OCI-LY1 (cell line): ENCODE data around the gene SPTLC3.

Experiments used
- H2AFZ ChIP-seq: fragments of 200-600 bp; sonication (generic), shearing (Covaris generic); 2 replicates; pipeline ENCODE4 v1.6.0; 2014; ENCODE audit warnings: antibody characterized with exemption, mild to moderate bottlenecking, low read length
- H3F3A ChIP-seq: fragments of 200-600 bp; sonication (generic), shearing (Covaris generic); 2 replicates; pipeline ENCODE4 v1.6.0; 2014; ENCODE audit warnings: mild to moderate bottlenecking, antibody characterized with exemption, low read length, moderate library complexity; ENCODE audit not compliant: insufficient read depth
- H3K27ac ChIP-seq: fragments of 200-600 bp; sonication (generic); 2 replicates; pipeline ENCODE4 v1.5.1; 2014; ENCODE audit warnings: low read length, mixed run types, mild to moderate bottlenecking, low read depth; ENCODE audit not compliant: poor library complexity, severe bottlenecking
- H3K27me3 ChIP-seq: fragments of 200-600 bp; sonication (generic); 2 replicates; pipeline ENCODE4 v1.6.0; 2014; ENCODE audit warnings: antibody characterized with exemption, mild to moderate bottlenecking, low read length, moderate library complexity; ENCODE audit not compliant: insufficient read depth
- H3K36me3 ChIP-seq: fragments of 200-600 bp; sonication (generic); 2 replicates; pipeline ENCODE4 v1.6.1; 2014; ENCODE audit warnings: mild to moderate bottlenecking, antibody characterized with exemption, low read length, moderate library complexity, mixed read lengths; ENCODE audit not compliant: insufficient read depth
- H3K4me1 ChIP-seq: fragments of 200-600 bp; sonication (generic); 2 replicates; pipeline ENCODE4 v1.5.1; 2014; ENCODE audit warnings: mild to moderate bottlenecking, low read length, moderate library complexity; ENCODE audit not compliant: insufficient read depth, severe bottlenecking
- H3K4me2 ChIP-seq: fragments of 200-600 bp; sonication (generic), shearing (Covaris generic); 2 replicates; pipeline ENCODE4 v1.6.1; 2014; ENCODE audit warnings: low read length
- H3K4me3 ChIP-seq: fragments of 200-600 bp; sonication (generic); 2 replicates; pipeline ENCODE4 v1.5.1; 2014; ENCODE audit warnings: low read length, low read depth, mild to moderate bottlenecking, mixed read lengths; ENCODE audit not compliant: poor library complexity, severe bottlenecking
- H3K79me2 ChIP-seq: fragments of 200-600 bp; shearing (Covaris generic); 2 replicates; pipeline ENCODE4 v1.6.1; 2016; ENCODE audit warnings: mixed run types, low read length, mixed read lengths; ENCODE audit not compliant: insufficient read depth
- H3K9ac ChIP-seq: fragments of 200-600 bp; sonication (generic), shearing (Covaris generic); 2 replicates; pipeline ENCODE4 v1.6.1; 2014; ENCODE audit warnings: mild to moderate bottlenecking, low read length, mixed read lengths
- H3K9me2 ChIP-seq: fragments of 200-600 bp; sonication (generic), shearing (Covaris generic); 2 replicates; pipeline ENCODE4 v1.6.1; 2014; ENCODE audit warnings: low read depth, mild to moderate bottlenecking, low read length, mixed read lengths
- H3K9me3 ChIP-seq: fragments of 200-600 bp; shearing (Covaris generic); 2 replicates; pipeline ENCODE4 v1.6.1; 2014; ENCODE audit warnings: low read length, mixed read lengths
- H4K20me1 ChIP-seq: fragments of 200-600 bp; sonication (generic), shearing (Covaris generic); 2 replicates; pipeline ENCODE4 v1.6.0; 2016; ENCODE audit warnings: mild to moderate bottlenecking, low read length; ENCODE audit not compliant: insufficient read depth
- CTCF ChIP-seq: fragments of 200-600 bp; sonication (generic), shearing (Covaris generic); IDR thresholded peaks from 2 replicates; pipeline ENCODE4 v1.5.1; 2017; ENCODE audit warnings: mild to moderate bottlenecking, antibody characterized with exemption, low read length, moderate library complexity, mixed read lengths
- EZH2 ChIP-seq: fragments of 200-600 bp; sonication (generic), shearing (Covaris generic); IDR thresholded peaks from 2 replicates; pipeline ENCODE4 v1.8.0; 2017; ENCODE audit warnings: borderline replicate concordance, mixed run types, mild to moderate bottlenecking, antibody characterized with exemption, low read length, moderate library complexity, mixed read lengths

The SPTLC3 gene

GRCh38 chr20:13111249-13111911, 102.6 kb downstream of the SPTLC3 start:
- Histone ChIP-seq H3K9me2 (no peaks in the 10 kb centered on the region), H3K9ac (no peak overlapping the region), H3K27ac (no peak overlapping the region), H3K4me3 (no peak overlapping the region), H4K20me1 (no peaks in the 10 kb centered on the region), H3K79me2 (no peaks in the 10 kb centered on the region), H3K4me2 (no peak overlapping the region), H3F3A (no peaks in the 10 kb centered on the region), H3K27me3 (no peaks in the 10 kb centered on the region), H3K4me1 (no peaks in the 10 kb centered on the region), H3K36me3 (no peaks in the 10 kb centered on the region), H3K9me3 (no peaks in the 10 kb centered on the region), H2AFZ (no peak overlapping the region)
- no peak for TF ChIP-seq EZH2
- TF ChIP-seq CTCF = no peak

- no peak overlapping the region for H2AFZ ChIP-seq
- H3K4me3 ChIP-seq = no peak overlapping the region
- no peak overlapping the region for H3K27ac ChIP-seq
- no peaks in the 10 kb centered on the region for H3K79me2 ChIP-seq
- no peaks in the 10 kb centered on the region for H3K9me3 ChIP-seq
- H3K36me3 ChIP-seq = no peaks in the 10 kb centered on the region
- H3K9me2 ChIP-seq = no peaks in the 10 kb centered on the region
- H3K9ac ChIP-seq = no peak overlapping the region
- H3K4me2 ChIP-seq = no peak overlapping the region
- no peak for TF ChIP-seq CTCF
- no peak for TF ChIP-seq EZH2
- H3F3A ChIP-seq = no peaks in the 10 kb centered on the region
- no peaks in the 10 kb centered on the region for H4K20me1 ChIP-seq
- H3K27me3 ChIP-seq = no peaks in the 10 kb centered on the region
- no peaks in the 10 kb centered on the region for H3K4me1 ChIP-seq
These were observed 105.0 kb downstream of the SPTLC3 start for GRCh38 chr20:13113731-13114130.

- no peaks in the 10 kb centered on the region for H3K9me3 ChIP-seq
- H3K4me1 ChIP-seq = no peaks in the 10 kb centered on the region
- H3K9me2 ChIP-seq = no peaks in the 10 kb centered on the region
- H3F3A ChIP-seq = no peaks in the 10 kb centered on the region
- no peaks in the 10 kb centered on the region for H3K27me3 ChIP-seq
- no peak overlapping the region for H3K4me2 ChIP-seq
- H3K9ac ChIP-seq = no peak overlapping the region
- no peaks in the 10 kb centered on the region for H3K79me2 ChIP-seq
- no peak for TF ChIP-seq CTCF
- no peak for TF ChIP-seq EZH2
- H3K27ac ChIP-seq = no peak overlapping the region
- H3K36me3 ChIP-seq = no peaks in the 10 kb centered on the region
- no peaks in the 10 kb centered on the region for H4K20me1 ChIP-seq
- H2AFZ ChIP-seq = no peak overlapping the region
- H3K4me3 ChIP-seq = no peak overlapping the region
These were observed 108.4 kb downstream of the SPTLC3 start for GRCh38 chr20:13117200-13117599.
